A172 (cell line): ENCODE results near the gene GARS1. TPM values are rescaled to one million over a fixed set of nuclear protein-coding genes. Genes with fewer than 3 reads are reported as not detected.

Source experiments
- DNase-seq: peaks from one replicate; pipeline ENCODE4 v3.0.0-alpha.2; 2015; ENCODE audit warnings: low spot score
- total RNA-seq: library from RNA; depleted of rRNA; stranded (reverse); fragments of >200 nt; shearing (Covaris generic); gene quantifications from 2 replicates; pipeline ENCODE4 v1.2.3, GENCODE V29; 2014; rRNA removed

Gene GARS1
- total RNA-seq, 1 experiment from 2014 or later = 139 TPM

DNA sequence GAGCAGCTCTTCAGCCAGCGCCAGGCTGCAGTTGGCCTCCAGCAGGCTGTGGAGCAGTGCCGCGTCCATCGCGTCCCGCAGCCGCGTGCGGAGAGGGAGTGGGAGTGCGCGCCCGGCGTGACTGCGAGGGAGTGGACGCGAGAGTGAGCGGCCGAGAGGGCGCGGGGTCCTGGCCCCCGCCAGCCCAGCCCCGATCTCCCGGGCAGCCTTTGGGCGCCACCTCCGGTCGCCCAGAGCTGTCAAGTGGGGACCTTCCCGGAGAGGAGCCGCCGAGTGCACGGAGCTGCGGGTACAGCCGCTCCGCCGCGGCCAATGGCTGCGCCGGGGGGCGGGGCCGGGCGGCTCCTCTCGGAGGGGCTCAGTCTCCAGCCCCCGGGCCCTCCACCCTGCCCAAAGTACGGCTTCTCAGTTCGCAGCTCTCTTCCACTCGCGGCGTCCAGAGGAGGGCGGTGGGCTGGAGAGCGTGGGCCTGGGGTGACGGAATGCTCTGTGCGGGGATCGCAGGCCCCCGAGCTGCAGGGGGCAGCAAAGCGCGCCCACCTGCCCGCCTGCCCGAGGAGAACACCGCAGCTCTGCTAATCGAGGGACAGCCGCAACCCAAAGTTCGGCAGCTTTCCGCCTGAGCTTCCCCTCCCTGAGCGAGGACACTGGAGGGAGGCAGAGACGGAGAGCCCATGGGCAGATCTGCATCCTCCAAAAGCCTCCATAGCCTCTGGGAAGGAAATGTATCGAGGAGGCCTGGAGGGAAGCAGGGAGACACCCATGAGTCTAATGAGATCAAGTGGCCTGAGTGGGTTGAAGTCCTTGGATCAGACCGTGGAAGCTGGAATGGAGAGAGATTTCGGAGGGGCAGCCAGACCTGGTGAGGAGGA lies 87.8 kb downstream of the GARS1 start, which contains the start of gene CRHR2:
TSS of gene CRHR2 (minus strand) at position 245 of the 872 bp plus-strand sequence. CDS start at position 69, 176 bp downstream.
- DNase-seq = no peak

DNA sequence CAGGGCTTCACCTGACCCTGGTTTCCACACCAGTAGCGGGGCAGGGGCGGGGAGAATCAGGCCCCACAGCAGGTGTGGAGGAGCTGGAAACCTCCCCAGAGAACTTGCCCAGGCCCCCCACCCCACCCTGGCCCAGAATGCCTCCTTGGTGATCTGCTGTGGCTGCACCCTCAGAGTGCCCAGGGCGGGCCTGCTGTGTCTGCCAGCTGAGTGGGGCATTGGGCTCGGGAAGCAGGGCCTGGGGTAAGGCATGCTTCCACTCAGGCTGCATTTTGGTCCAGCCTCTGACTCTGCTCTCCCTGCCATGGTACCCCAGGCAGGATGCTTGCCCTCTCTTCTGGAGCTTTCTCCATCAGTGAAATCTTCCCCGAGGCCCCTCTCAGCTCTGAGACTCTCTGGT lies 88.6 kb downstream of the GARS1 start:
- no peak for DNase-seq

Other genes starting within 250 kb of the GARS1 start
- 5.2 and 5.3 TPM in 2 replicates for gene NOD1, start 116.1 kb upstream of the GARS1 start, total RNA-seq
- 121 and 147 TPM in 2 replicates for gene GGCT, start 90.0 kb upstream of the GARS1 start, total RNA-seq
- not detected in 2 replicates for gene CRHR2, start 87.6 kb downstream of the GARS1 start, total RNA-seq
- gene INMT, start 157.3 kb downstream of the GARS1 start, total RNA-seq = not detected in 2 replicates
- gene MINDY4, start 176.5 kb downstream of the GARS1 start, total RNA-seq = 7.1 and 7.6 TPM in 2 replicates